Stomach (tissue), 4 donors: ENCODE measurements around the gene NUP188.

Experiments used
- EP300 ChIP-seq: sonication (generic); formaldehyde crosslinking; IDR thresholded peaks from one replicate; pipeline ENCODE4 v1.6.1; 2017; ENCODE audit warnings: antibody characterized with exemption
- POLR2A ChIP-seq, 4 donors: fragments of 450-650 bp; IDR thresholded peaks; one replicate each; pipeline ENCODE4 v1.6.1; 2016; ENCODE audit warnings: antibody characterized with exemption in 4 of 4, control low read depth in 2 of 4, mild to moderate bottlenecking in 1 of 4, moderate library complexity in 1 of 4
- TF ChIP-seq, protein P1 (sequence below), 7 experiments: fragments of 450-650 bp in 4 of 7; fragments of 200-600 bp in 3 of 7; sonication (generic) in 3 of 7; IDR thresholded peaks; one replicate each; pipeline ENCODE4 v1.5.1; 2016 to 2019; ENCODE audit warnings: antibody characterized with exemption in 7 of 7, control low read depth in 2 of 7, mild to moderate bottlenecking in 1 of 7

DNA sequence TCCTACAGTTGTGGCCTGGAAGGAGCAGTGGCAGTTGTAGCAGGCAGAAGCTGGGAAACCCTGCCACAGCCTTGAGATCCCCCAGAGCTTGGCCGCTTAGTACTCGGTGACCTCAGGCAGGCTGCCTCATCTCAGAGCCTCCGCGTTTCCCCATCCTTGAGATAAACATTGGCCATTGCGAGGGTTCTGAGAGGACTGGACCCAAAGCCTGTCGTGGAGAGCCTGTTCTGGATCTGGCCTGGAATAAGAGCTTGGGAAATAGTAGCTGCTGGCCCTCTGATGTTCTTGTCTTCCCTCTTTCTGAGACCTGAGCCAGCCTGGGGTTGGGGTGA is 90.2 kb downstream of the NUP188 start:
- TF ChIP-seq, protein P1, sequence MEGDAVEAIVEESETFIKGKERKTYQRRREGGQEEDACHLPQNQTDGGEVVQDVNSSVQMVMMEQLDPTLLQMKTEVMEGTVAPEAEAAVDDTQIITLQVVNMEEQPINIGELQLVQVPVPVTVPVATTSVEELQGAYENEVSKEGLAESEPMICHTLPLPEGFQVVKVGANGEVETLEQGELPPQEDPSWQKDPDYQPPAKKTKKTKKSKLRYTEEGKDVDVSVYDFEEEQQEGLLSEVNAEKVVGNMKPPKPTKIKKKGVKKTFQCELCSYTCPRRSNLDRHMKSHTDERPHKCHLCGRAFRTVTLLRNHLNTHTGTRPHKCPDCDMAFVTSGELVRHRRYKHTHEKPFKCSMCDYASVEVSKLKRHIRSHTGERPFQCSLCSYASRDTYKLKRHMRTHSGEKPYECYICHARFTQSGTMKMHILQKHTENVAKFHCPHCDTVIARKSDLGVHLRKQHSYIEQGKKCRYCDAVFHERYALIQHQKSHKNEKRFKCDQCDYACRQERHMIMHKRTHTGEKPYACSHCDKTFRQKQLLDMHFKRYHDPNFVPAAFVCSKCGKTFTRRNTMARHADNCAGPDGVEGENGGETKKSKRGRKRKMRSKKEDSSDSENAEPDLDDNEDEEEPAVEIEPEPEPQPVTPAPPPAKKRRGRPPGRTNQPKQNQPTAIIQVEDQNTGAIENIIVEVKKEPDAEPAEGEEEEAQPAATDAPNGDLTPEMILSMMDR (IDR thresholded peaks at IDR 0.05) = no peak
- TF ChIP-seq EP300 (no peak), POLR2A (IDR thresholded peaks at IDR 0.05) (no peak)
